HCT116 (cell line): ENCODE data around the gene PRPF6. TPM values are rescaled to one million over a fixed set of nuclear protein-coding genes. Genes with fewer than 3 reads are reported as not detected.

Source experiments
- ATAC-seq: fragments of 200-7000 bp; cut with Tn5 transposase; 2 replicates; pipeline ENCODE4 v1.9.1; 2020; ENCODE audit warnings: mild to moderate bottlenecking, moderate library complexity
- BruUV-seq: library from RNA; stranded (reverse); fragments of 400-500 nt; replicated peaks from 2 replicates; lab custom pipeline; 2021; lab: Mats Ljungman, UMichigan
- CTCF ChIA-PET: fragments of 300-600 bp; sonication (Branson Sonifier 250); formaldehyde crosslinking; loops from one replicate; lab custom pipeline; 2021; ENCODE audit warnings: antibody characterized with exemption; lab: Charles Lee
- POLR2A ChIA-PET: fragments of 300-600, 350-600 bp; sonication (Branson Sonifier 250); formaldehyde crosslinking; loops from one replicate; lab custom pipeline; 2021; ENCODE audit warnings: antibody characterized with exemption; lab: Charles Lee
- RAD21 ChIA-PET, 2 experiments: fragments of 300-600 bp; sonication (Branson Sonifier 250); formaldehyde crosslinking; loops; one replicate each; lab custom pipeline; 2023; ENCODE audit warnings: low total read pairs in 2 of 2; ENCODE audit not compliant: uncharacterized antibody in 2 of 2, unreplicated experiment in 2 of 2, low non-redundant PET in 1 of 2; lab: Charles Lee
- DNase-seq: peaks from one replicate; pipeline ENCODE4 v3.0.0-alpha.2; 2010; ENCODE audit warnings: low read depth, low spot score
- H2AFZ ChIP-seq: fragments of 200-600 bp; shearing (Covaris generic), sonication (generic); 2 replicates; pipeline ENCODE4 v1.6.1; 2017; ENCODE audit warnings: low read depth, mixed run types, mixed read lengths, antibody characterized with exemption, low read length; ENCODE audit not compliant: poor library complexity, severe bottlenecking
- H3K27ac ChIP-seq: 2 replicates; pipeline ENCODE4 v1.5.1; 2012; ENCODE audit warnings: low read depth, low read length
- H3K27me3 ChIP-seq: fragments of 200-600 bp; sonication (generic); 2 replicates; pipeline ENCODE4 v1.6.1; 2016; ENCODE audit warnings: mixed run types, low read length, mixed read lengths; ENCODE audit not compliant: insufficient read depth
- H3K36me3 ChIP-seq, 2 experiments: fragments of 200-500 bp in 1 of 2; fragments of 200-600 bp in 1 of 2; sonication (Bioruptor generic) in 1 of 2; sonication (generic) in 1 of 2; 2 replicates each; pipeline versions ENCODE4 v1.5.1 to v1.6.1; 2014 to 2016; ENCODE audit warnings: low read length in 2 of 2, inconsistent platforms in 1 of 2, mixed read lengths in 1 of 2, mixed run types in 1 of 2; ENCODE audit not compliant: insufficient read depth in 2 of 2, control insufficient read depth in 1 of 2
- H3K4me1 ChIP-seq, 2 experiments: fragments of 200-600 bp in 1 of 2; sonication (generic) in 1 of 2; 2 replicates each; pipeline versions ENCODE4 v1.5.1 to v1.6.1; 2012 to 2017; ENCODE audit warnings: low read length in 2 of 2, inconsistent platforms in 1 of 2, mild to moderate bottlenecking in 1 of 2, mixed read lengths in 1 of 2, mixed run types in 1 of 2, moderate library complexity in 1 of 2; ENCODE audit not compliant: insufficient read depth in 2 of 2, control insufficient read depth in 1 of 2
- H3K4me2 ChIP-seq: fragments of 200-600 bp; sonication (generic); 2 replicates; pipeline ENCODE4 v1.6.1; 2017; ENCODE audit warnings: mixed run types, low read length, mixed read lengths
- H3K4me3 ChIP-seq, 2 experiments: fragments of 200-600 bp in 1 of 2; sonication (generic) in 1 of 2; replicated peaks in 1 of 2; 2 replicates each; pipeline ENCODE4 v1.5.1; 2011 to 2016; ENCODE audit warnings: low read length in 2 of 2, control low read depth in 1 of 2, low read depth in 1 of 2, mild to moderate bottlenecking in 1 of 2, mixed read lengths in 1 of 2, mixed run types in 1 of 2
- H3K79me2 ChIP-seq: fragments of 200-600 bp; sonication (generic); 2 replicates; pipeline ENCODE4 v1.6.1; 2017; ENCODE audit warnings: mild to moderate bottlenecking, mixed run types, low read length, moderate library complexity, mixed read lengths; ENCODE audit not compliant: insufficient read depth
- H3K9ac ChIP-seq: fragments of 200-600 bp; sonication (generic); 2 replicates; pipeline ENCODE4 v1.6.1; 2016; ENCODE audit warnings: low read length, mixed read lengths
- H3K9me2 ChIP-seq: fragments of 200-600 bp; sonication (generic), shearing (Covaris generic); 2 replicates; pipeline ENCODE4 v1.6.1; 2017; ENCODE audit warnings: mixed run types, mild to moderate bottlenecking, moderate library complexity; ENCODE audit not compliant: insufficient read depth
- H3K9me3 ChIP-seq, 2 experiments: fragments of 200-500 bp in 1 of 2; fragments of 200-600 bp in 1 of 2; sonication (Bioruptor generic) in 1 of 2; sonication (generic) in 1 of 2; 2 replicates each; pipeline ENCODE4 v1.6.1; 2014 to 2017; ENCODE audit warnings: low read length in 2 of 2, mixed read lengths in 2 of 2, inconsistent platforms in 1 of 2, low read depth in 1 of 2, mild to moderate bottlenecking in 1 of 2, mixed run types in 1 of 2, moderate library complexity in 1 of 2; ENCODE audit not compliant: control insufficient read depth in 1 of 2, insufficient read depth in 1 of 2
- H4K20me1 ChIP-seq: fragments of 200-600 bp; sonication (generic), shearing (Covaris generic); 2 replicates; pipeline ENCODE4 v1.6.1; 2017; ENCODE audit warnings: mixed run types, mild to moderate bottlenecking, moderate library complexity; ENCODE audit not compliant: insufficient read depth
- CBX3 ChIP-seq: IDR thresholded peaks from 2 replicates; pipeline ENCODE4 v1.6.1; 2012; ENCODE audit warnings: low read depth
- EGR1 ChIP-seq: IDR thresholded peaks from 2 replicates; pipeline ENCODE4 v1.6.1; 2012; ENCODE audit warnings: low read depth
- ELF1 ChIP-seq: IDR thresholded peaks from 2 replicates; pipeline ENCODE4 v1.6.1; 2012; ENCODE audit warnings: low read depth, borderline replicate concordance
- FOSL1 ChIP-seq: IDR thresholded peaks from 2 replicates; pipeline ENCODE4 v1.6.1; 2012; ENCODE audit warnings: low read depth
- JUND ChIP-seq: IDR thresholded peaks from 2 replicates; pipeline ENCODE4 v1.6.1; 2012
- REST ChIP-seq: IDR thresholded peaks from 2 replicates; pipeline ENCODE4 v1.6.1; 2012; ENCODE audit warnings: low read depth
- SIN3A ChIP-seq: IDR thresholded peaks from 2 replicates; pipeline ENCODE4 v1.6.1; 2012; ENCODE audit warnings: low read depth
- SRF ChIP-seq: IDR thresholded peaks from 2 replicates; pipeline ENCODE4 v1.6.1; 2012; ENCODE audit warnings: low read depth
- TCF7L2 ChIP-seq: IDR thresholded peaks from 2 replicates; pipeline ENCODE4 v1.7.0; 2011; ENCODE audit warnings: borderline replicate concordance, inconsistent platforms; ENCODE audit not compliant: insufficient read depth, insufficient read length; ENCODE audit errors: extremely low read depth
- YY1 ChIP-seq: IDR thresholded peaks from 2 replicates; pipeline ENCODE4 v1.6.1; 2011; ENCODE audit warnings: low read length, low read depth, moderate library complexity, mild to moderate bottlenecking; ENCODE audit not compliant: insufficient replicate concordance; ENCODE audit errors: extremely low read depth
- ZFX ChIP-seq: fragments of 450-650 bp; IDR thresholded peaks from 2 replicates; pipeline ENCODE4 v1.6.1; 2017
- intact Hi-C: fragments of 100-400 bp; cut with micrococcal nuclease; formaldehyde crosslinking; loops from 2 replicates; pipeline ENCODE4 v1.10.0; 2022
- total RNA-seq: library from RNA; stranded (reverse); gene quantifications from one replicate; pipeline ENCODE4 v1.2.1, GENCODE V29; 2021; ENCODE audit not compliant: unreplicated experiment
- TF ChIP-seq, protein P1 (sequence below): IDR thresholded peaks from 2 replicates; pipeline ENCODE4 v1.6.1; 2012

PRPF6 gene
- total RNA-seq, 1 experiment from 2014 or later = 74.9 TPM

GRCh38 chr20:63976980-63977738 is 3.8 kb upstream of the PRPF6 start:
- peaks cover 11% of the 10 kb centered on the region for H3K79me2 ChIP-seq
- H2AFZ ChIP-seq = no peak overlapping the region
- TF ChIP-seq JUND = no peak
- TF ChIP-seq YY1 = no peak
- TF ChIP-seq REST = no peak
- no peak for TF ChIP-seq EGR1
- TF ChIP-seq ELF1 = no peak
- no peak for TF ChIP-seq CBX3
- no peak for TF ChIP-seq SIN3A
- TF ChIP-seq ZFX = no peak
- TF ChIP-seq FOSL1 = no peak
- no peak for TF ChIP-seq SRF
- TF ChIP-seq TCF7L2 = no peak
- TF ChIP-seq, protein P1, sequence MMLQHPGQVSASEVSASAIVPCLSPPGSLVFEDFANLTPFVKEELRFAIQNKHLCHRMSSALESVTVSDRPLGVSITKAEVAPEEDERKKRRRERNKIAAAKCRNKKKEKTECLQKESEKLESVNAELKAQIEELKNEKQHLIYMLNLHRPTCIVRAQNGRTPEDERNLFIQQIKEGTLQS = no peak
- ATAC-seq = no peak
- peak overlapping the region; percentile 96 for H3K4me2 ChIP-seq
- intact Hi-C loops = loop anchor here (10.0 kb wide), 2 partner anchors 112 to 192 kb away; partner anchors contain the start of genes ABHD16B and TPD52L2
- ChIA-PET POLR2A (no interaction called here), RAD21 (no interaction called here), CTCF (interaction anchor here (0.5 to 0.6 kb wide), 2 partner anchors 10 to 403 kb away, joined by 3 to 6 read pairs; partner anchors contain the start of gene HELZ2)
- no peak overlapping the region for H3K9ac ChIP-seq
- no peaks in the 10 kb centered on the region for H3K9me2 ChIP-seq
- H3K4me1 ChIP-seq = peaks cover 26 to 58% of the 10 kb centered on the region in 2 experiments
- no peaks in the 10 kb centered on the region for H3K27me3 ChIP-seq
- no peaks in the 10 kb centered on the region for H3K9me3 ChIP-seq
- BruUV-seq = no TSS peak
- no peaks in the 10 kb centered on the region for H4K20me1 ChIP-seq
- H3K36me3 ChIP-seq = no peaks in the 10 kb centered on the region
- no peak overlapping the region; the same call in 1 of the 2 replicates for H3K27ac ChIP-seq
- no peak overlapping the region for H3K4me3 ChIP-seq
- no peak for DNase-seq
